Epithelial cell of esophagus (primary cell): ENCODE measurements around the gene SRPRB.

ENCODE experiments used
- DNase-seq: peaks from one replicate; pipeline ENCODE4 v3.0.0; 2010; ENCODE audit warnings: low read depth
- H3K4me3 ChIP-seq: 2 replicates; pipeline ENCODE4 v1.5.1; 2011; ENCODE audit warnings: mild to moderate bottlenecking, low read length, control low read depth
- TF ChIP-seq, protein P1 (sequence below): IDR thresholded peaks from 2 replicates; pipeline ENCODE4 v1.5.1; 2011; ENCODE audit warnings: low read depth, mild to moderate bottlenecking, low read length, control low read depth, inconsistent platforms; ENCODE audit not compliant: insufficient read depth; ENCODE audit errors: missing control alignments

The SRPRB gene

DNA sequence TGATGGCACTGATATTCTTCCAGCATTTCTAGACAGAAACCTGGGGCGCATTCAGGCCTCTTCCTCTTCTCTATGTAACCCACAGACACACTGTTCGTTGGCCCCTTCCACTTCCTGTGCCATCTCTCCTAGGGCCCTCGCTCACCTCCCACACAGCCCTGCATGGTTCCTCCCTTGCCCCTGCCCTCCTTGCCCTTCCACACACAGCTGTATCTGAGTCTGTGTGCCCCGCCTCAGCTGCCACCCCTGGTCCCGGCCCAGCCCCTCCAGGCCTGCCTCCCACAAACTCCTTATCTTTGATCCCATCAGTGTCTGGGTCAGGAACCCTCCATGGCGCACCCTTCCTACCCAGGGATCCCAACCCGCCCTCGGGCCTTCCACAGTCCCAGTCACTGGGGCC is 52.2 kb downstream of the SRPRB start:
- no peak overlapping the region for H3K4me3 ChIP-seq
- TF ChIP-seq, protein P1, sequence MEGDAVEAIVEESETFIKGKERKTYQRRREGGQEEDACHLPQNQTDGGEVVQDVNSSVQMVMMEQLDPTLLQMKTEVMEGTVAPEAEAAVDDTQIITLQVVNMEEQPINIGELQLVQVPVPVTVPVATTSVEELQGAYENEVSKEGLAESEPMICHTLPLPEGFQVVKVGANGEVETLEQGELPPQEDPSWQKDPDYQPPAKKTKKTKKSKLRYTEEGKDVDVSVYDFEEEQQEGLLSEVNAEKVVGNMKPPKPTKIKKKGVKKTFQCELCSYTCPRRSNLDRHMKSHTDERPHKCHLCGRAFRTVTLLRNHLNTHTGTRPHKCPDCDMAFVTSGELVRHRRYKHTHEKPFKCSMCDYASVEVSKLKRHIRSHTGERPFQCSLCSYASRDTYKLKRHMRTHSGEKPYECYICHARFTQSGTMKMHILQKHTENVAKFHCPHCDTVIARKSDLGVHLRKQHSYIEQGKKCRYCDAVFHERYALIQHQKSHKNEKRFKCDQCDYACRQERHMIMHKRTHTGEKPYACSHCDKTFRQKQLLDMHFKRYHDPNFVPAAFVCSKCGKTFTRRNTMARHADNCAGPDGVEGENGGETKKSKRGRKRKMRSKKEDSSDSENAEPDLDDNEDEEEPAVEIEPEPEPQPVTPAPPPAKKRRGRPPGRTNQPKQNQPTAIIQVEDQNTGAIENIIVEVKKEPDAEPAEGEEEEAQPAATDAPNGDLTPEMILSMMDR: no peak
- no peak for DNase-seq

DNA sequence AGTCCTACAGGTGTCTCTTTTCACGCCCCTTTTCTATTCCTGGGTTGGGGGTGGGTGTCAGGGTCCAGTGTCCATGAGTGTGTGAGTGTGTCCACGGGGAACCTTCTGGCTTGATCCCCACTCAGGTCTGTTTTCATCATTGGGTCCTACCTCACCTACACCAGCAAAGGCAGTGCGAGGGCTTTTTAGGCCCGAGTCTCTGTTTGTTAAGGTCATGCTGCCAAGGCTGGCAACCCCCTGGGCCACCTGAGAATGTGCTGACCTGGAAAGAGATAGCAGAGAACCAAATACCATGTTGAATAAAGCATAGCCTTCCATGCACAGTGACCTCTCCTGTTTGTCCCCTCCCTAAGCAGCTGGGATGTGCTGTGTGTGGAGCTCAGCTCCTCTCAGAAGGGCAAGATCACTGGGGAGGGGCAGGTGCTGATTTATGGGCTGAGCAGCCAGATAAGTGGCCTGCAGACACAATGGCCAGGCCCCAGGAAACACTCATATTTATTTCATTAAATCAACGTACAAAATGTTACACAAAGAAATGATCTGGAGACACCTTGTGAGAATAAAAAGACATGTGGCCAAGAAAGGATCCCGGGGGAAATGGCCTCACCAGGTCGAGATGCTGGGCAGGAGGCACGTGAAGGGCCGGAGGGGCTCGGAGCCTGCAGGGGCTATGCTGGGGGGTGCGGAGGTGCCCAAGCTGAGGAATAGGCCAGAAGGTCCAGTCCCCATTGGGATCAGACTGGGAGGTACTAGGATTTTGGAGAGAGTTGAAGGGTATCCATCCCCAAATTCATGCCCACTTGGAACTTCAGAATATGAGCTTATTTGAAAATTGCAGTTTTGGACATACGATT is 54.0 kb downstream of the SRPRB start:
- DNase-seq: no peak
- no peak overlapping the region for H3K4me3 ChIP-seq
- TF ChIP-seq, protein P1: no peak

DNA sequence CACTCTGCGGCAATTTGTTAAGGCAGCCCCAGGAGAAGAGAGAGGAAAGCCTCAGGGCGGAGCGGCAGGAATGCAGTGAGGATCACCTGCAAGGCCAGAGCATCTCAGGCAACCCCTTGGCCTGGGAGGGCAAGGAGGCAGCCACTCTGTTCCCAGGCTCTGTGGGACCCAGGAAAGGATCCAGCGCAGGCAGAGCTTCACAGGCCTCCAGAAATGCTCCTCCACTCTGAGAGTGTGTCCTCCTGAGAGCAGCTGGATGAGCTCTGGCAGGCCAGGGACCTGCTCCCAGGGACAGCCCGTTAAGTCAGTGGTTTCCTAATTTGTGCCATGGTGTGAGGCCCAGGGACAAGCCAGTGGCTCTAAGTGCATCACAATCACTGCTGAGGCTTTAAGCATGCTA is 54.9 kb downstream of the SRPRB start:
- H3K4me3 ChIP-seq: no peak overlapping the region
- no peak for DNase-seq
- TF ChIP-seq, protein P1: no peak

DNA sequence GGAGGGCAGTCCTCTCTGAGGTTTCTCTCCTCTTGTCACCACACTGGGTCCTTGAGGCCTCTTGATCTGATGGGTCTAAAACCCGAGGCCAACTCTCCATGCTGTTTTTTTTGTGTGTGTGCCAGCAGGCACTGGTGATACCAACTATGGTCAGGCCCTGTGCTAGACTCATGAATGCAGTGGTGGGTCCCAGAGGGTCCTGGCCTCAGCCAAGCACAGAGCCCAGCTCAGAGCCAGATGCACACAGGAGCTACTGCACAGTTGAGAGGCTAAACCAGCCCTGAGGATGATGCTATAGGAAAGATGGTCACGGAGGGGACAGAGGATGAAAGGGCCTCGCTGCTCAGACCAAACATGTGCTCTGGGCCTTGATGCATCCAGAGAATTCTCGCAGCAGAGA is 56.5 kb downstream of the SRPRB start:
- H3K4me3 ChIP-seq: no peak overlapping the region
- no peak for DNase-seq
- TF ChIP-seq, protein P1: no peak

DNA sequence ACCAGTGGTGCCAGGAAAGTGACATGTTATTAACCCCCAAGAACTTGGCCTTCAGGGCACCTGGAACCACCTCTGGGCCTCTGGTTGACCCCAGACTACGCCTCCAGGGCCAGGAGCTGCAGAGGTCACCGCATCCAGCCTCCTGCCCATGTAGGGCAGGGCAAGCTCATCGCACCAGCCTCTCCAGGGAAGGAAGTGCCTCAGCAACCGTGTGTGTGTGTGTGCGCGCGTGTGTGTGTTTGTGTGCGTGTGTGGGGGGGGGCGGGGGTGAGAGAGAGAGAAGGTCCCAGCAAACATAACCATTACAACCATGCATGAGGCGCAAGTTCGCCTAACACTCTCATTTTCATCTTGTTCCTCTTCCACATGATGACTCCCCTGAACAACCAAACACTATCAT is 58.3 kb downstream of the SRPRB start:
- H3K4me3 ChIP-seq: no peak overlapping the region
- no peak for DNase-seq
- TF ChIP-seq, protein P1: no peak

DNA sequence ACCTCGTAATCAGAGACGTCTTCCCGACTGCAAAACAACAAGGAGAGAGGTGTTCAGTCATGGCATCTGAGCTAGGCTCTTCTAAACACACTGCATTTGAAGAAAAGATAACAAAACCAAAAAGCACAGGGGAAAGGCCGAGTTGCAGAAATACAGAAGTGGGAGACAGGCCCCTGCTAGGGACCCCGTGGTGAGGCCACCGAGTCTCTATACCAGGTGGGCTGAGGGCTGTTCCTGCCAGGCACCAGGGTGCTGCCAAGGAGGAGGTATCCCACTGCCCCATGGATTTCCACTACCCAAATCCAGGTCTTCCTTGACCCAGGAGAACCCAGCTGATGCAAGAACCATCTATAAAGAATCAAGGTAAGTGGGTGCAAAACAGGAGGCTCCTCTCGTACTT is 59.0 kb downstream of the SRPRB start:
- H3K4me3 ChIP-seq: no peak overlapping the region
- TF ChIP-seq, protein P1: no peak
- no peak for DNase-seq
